HEK293T (cell line): ENCODE data around the gene SLC15A1.

Experiments used
- CTCF ChIA-PET: fragments of 350-600 bp; formaldehyde crosslinking; extraction: SDS; loops from one replicate; lab custom pipeline; 2021; ENCODE audit warnings: antibody characterized with exemption, inconsistent platforms; lab: Yijun Ruan, JAX
- POLR2A ChIA-PET: fragments of 350-600 bp; formaldehyde crosslinking; extraction: SDS; loops from one replicate; lab custom pipeline; 2020; ENCODE audit warnings: antibody characterized with exemption, inconsistent platforms; lab: Yijun Ruan, JAX
- DNase-seq: peaks from one replicate; pipeline ENCODE4 v3.0.0; 2012; ENCODE audit warnings: mixed read lengths; ENCODE audit errors: extremely low spot score
- ARNT ChIP-seq: fragments of 450-650 bp; IDR thresholded peaks from 2 replicates; pipeline ENCODE4 v1.6.1; 2017; ENCODE audit warnings: mild to moderate bottlenecking
- BHLHE40 ChIP-seq: fragments of 450-650 bp; IDR thresholded peaks from 2 replicates; pipeline ENCODE4 v1.6.1; 2016; ENCODE audit warnings: mild to moderate bottlenecking, moderate library complexity, borderline replicate concordance
- CTBP1 ChIP-seq: fragments of 450-650 bp; IDR thresholded peaks from 2 replicates; pipeline ENCODE4 v1.6.1; 2016; ENCODE audit warnings: borderline replicate concordance
- ELF4 ChIP-seq: fragments of 450-650 bp; IDR thresholded peaks from 2 replicates; pipeline ENCODE4 v1.6.1; 2017; ENCODE audit warnings: antibody characterized with exemption
- FOXA1 ChIP-seq: fragments of 450-650 bp; IDR thresholded peaks from 2 replicates; pipeline ENCODE4 v1.6.1; 2016; ENCODE audit warnings: mild to moderate bottlenecking
- FOXK2 ChIP-seq: fragments of 450-650 bp; IDR thresholded peaks from 2 replicates; pipeline ENCODE4 v1.6.1; 2016; ENCODE audit warnings: mild to moderate bottlenecking
- FOXM1 ChIP-seq: fragments of 450-650 bp; IDR thresholded peaks from 2 replicates; pipeline ENCODE4 v1.6.1; 2017; ENCODE audit warnings: mild to moderate bottlenecking, borderline replicate concordance
- HDGF ChIP-seq: fragments of 450-650 bp; IDR thresholded peaks from 2 replicates; pipeline ENCODE4 v1.6.1; 2017; ENCODE audit warnings: antibody characterized with exemption, borderline replicate concordance
- L3MBTL2 ChIP-seq: fragments of 450-650 bp; conservative IDR thresholded peaks from 2 replicates; pipeline ENCODE4 v1.6.1; 2016; ENCODE audit warnings: mild to moderate bottlenecking
- LEF1 ChIP-seq: fragments of 450-650 bp; IDR thresholded peaks from 2 replicates; pipeline ENCODE4 v1.6.1; 2017; ENCODE audit warnings: mild to moderate bottlenecking, borderline replicate concordance
- NFRKB ChIP-seq: fragments of 450-650 bp; IDR thresholded peaks from 2 replicates; pipeline ENCODE4 v1.6.1; 2016; ENCODE audit warnings: mild to moderate bottlenecking, moderate library complexity
- SP1 ChIP-seq: fragments of 450-650 bp; IDR thresholded peaks from 2 replicates; pipeline ENCODE4 v1.6.1; 2017
- SUZ12 ChIP-seq: fragments of 450-650 bp; IDR thresholded peaks from 2 replicates; pipeline ENCODE4 v1.6.1; 2016; ENCODE audit warnings: mild to moderate bottlenecking
- TARDBP ChIP-seq: fragments of 450-650 bp; IDR thresholded peaks from 2 replicates; pipeline ENCODE4 v1.6.1; 2016
- ZNF384 ChIP-seq: fragments of 450-650 bp; IDR thresholded peaks from 2 replicates; pipeline ENCODE4 v1.6.1; 2016
- TF ChIP-seq, protein P1 (sequence below): fragments of 450-650 bp; IDR thresholded peaks from 2 replicates; pipeline ENCODE4 v1.6.1; 2016

SLC15A1 gene

DNA sequence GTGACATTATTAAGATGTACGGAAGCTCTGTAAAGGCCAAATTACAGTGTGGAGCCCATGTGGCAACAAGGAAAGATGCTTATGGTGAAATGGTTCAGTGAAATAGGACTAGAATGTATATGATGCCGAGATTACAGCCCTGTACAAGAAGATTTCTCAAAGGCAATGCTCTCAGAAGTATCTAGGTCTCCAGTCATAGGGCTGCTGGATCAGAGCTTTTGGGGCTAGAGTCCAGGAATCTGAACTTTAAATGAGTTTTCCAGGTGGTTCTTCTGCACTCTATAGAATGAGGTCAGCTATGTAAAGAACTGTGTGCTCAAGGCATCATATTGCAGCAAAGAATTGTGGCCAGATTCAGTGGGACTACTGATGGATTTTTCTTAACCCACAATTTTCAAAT, 100.2 kb downstream of the SLC15A1 start:
- CTCF ChIA-PET = interaction anchor here (1.1 to 2.1 kb wide), 3 partner anchors 81 to 207 kb away, joined by 3 to 15 read pairs (median 4); no protein-coding TSS in a partner anchor
- POLR2A ChIA-PET = no interaction called here
- no peak for TF ChIP-seq BHLHE40
- no peak for TF ChIP-seq CTBP1
- TF ChIP-seq ARNT = no peak
- TF ChIP-seq SUZ12 = no peak
- TF ChIP-seq TARDBP = no peak
- no peak for TF ChIP-seq FOXA1
- DNase-seq = no peak

DNA sequence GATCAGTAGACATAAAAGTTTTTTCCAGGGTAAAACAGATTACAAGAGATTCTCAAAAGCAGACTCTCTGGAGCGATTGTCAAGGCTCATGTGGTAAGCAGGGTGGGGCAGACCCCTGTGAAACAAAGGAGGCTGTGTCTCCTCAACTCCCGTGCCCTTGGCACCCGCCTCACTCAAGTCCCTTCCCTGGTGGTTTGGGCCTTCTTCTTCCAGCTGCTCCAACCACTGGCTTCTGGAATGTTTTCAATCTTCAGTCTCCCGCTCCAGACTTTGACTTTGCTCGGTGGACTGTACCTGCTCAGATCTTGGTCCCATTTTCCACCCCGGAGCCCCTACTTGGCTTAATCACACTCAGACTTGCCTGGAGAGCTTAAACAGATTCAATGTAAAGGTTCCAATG, 100.7 kb downstream of the SLC15A1 start:
- ChIA-PET CTCF (interaction anchor here (1.1 to 2.1 kb wide), 2 partner anchors 169 to 206 kb away, joined by 3 to 15 read pairs; no protein-coding TSS in a partner anchor), POLR2A (no interaction called here)
- TF ChIP-seq CTBP1 (no peak), LEF1 (no peak), ARNT (no peak), ELF4 (no peak), TARDBP (no peak), FOXM1 (no peak), HDGF (no peak), SUZ12 (no peak), BHLHE40 (no peak), NFRKB (no peak), ZNF384 (no peak), SP1 (no peak), FOXA1 (no peak), FOXK2 (no peak), L3MBTL2 (no peak)
- TF ChIP-seq, protein P1, sequence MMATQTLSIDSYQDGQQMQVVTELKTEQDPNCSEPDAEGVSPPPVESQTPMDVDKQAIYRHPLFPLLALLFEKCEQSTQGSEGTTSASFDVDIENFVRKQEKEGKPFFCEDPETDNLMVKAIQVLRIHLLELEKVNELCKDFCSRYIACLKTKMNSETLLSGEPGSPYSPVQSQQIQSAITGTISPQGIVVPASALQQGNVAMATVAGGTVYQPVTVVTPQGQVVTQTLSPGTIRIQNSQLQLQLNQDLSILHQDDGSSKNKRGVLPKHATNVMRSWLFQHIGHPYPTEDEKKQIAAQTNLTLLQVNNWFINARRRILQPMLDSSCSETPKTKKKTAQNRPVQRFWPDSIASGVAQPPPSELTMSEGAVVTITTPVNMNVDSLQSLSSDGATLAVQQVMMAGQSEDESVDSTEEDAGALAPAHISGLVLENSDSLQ = no peak
- no peak for DNase-seq

DNA sequence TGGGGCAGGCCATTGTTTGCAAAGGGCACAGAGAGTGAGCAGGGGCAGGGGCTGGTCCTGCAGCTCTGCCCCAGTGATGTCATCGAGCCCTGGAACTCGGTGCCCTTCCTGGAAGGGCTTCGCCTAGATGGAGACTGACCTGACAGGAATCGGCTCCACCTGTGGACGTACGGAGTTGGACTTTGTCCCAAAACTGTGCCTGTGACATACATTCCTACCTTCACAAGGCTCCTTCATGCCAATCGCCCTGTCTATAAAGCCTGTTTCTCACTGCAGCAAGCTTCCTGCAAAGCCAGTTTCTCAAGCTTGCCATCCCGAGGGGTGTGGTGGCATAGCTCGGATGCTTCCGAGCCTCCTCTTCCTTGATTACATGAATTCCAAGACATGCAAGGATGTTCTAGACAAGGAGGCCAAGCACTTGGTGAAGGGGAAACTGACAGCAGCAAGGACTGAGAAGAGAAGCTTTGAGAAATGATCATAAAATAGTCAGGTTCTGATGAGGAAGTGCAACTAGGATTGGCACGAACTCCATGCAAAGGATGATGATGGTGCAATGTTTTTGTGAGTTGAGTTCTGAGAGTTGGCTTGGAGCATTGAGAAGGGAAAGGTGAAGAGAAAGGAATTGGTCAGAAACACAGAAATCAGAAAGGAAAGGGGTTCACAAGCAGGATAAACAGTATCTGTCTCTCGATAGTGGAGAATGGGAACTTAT, 101.9 kb downstream of the SLC15A1 start:
- no peak for DNase-seq

DNA sequence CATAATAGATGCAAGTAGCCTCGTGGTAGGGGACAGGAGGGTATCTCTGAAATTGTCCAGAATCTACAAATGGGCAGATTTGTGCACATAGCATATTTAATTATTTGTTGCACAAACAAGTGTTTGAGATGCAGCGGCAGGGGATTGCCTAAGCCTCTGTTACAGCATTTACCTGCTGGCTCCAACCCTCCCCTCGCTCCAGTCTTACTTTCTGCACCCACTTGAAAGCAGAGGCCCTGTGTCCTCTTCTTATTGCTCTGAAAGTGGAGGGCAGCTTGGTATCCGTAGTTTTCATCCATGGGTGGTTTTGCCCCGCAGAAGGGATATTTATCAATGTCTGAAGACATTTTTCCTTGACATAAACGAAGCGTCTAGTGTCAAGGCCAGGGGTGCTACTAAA, 102.6 kb downstream of the SLC15A1 start:
- TF ChIP-seq L3MBTL2 (no peak), FOXM1 (no peak), FOXA1 (no peak), LEF1 (no peak), BHLHE40 (no peak), NFRKB (no peak), ELF4 (no peak), ARNT (no peak), CTBP1 (no peak), TARDBP (no peak), HDGF (no peak), ZNF384 (no peak), SP1 (no peak), SUZ12 (no peak), FOXK2 (no peak)
- TF ChIP-seq, protein P1 = no peak
- DNase-seq = no peak
- ChIA-PET CTCF (no interaction called here), POLR2A (no interaction called here)

More for the DNA sequence above, 101.9 kb downstream of the SLC15A1 start:
- POLR2A ChIA-PET = no interaction called here
- CTCF ChIA-PET = interaction anchor here (0.8 kb wide), 1 partner anchor 15 kb away, joined by 6 read pairs; no protein-coding TSS in a partner anchor
- TF ChIP-seq FOXK2 (no peak), HDGF (no peak)

DNA sequence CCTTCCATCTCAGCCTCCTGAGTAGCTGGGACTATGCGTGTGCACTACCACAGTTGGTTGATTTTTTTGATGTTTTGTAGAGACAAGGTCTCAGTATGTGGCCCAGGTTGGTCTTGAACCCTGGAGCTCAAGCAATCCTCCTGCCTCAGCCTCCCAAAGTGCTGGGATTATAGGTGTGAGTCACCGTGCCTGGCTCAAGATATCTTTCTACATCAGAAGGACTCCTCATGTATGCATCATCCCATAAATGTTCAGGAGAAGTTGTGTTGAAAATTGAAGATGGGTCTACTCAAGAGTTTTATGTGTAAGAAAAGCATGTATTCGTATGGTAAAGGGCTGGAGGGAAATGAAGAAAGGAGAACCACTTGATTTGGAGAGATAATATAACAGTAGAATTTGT, 103.8 kb downstream of the SLC15A1 start:
- no peak for DNase-seq
- ChIA-PET CTCF (no interaction called here), POLR2A (no interaction called here)
- TF ChIP-seq LEF1 (no peak), FOXM1 (no peak), ZNF384 (no peak), HDGF (no peak), CTBP1 (no peak), TARDBP (no peak), NFRKB (no peak), ELF4 (no peak), FOXA1 (no peak), FOXK2 (no peak), BHLHE40 (no peak), L3MBTL2 (no peak), ARNT (no peak), SUZ12 (no peak), SP1 (no peak)
- TF ChIP-seq, protein P1 = no peak

DNA sequence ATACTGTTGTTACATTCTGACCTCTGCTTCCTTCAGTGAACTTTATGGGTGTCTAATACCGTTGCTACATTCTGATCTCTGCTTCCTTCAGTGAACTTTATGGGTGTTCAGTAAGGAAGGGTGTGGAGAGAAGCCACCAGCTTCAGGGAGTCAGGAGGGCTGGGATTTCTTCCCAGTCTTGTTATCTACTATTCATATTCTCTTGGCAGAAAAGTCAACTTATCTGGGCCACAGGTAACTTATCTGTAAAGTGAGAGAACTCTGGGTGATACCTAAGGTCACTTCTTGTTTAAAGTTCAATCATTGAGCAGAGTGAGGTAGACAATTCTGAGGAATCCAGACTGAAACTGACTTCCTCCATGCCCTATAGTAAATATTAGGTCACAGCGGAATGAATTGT, 104.3 kb downstream of the SLC15A1 start:
- ChIA-PET CTCF (no interaction called here), POLR2A (no interaction called here)
- no peak for DNase-seq
- TF ChIP-seq L3MBTL2 (no peak), SUZ12 (no peak), HDGF (no peak), CTBP1 (no peak), FOXM1 (no peak), TARDBP (no peak), ARNT (no peak), LEF1 (no peak)
- TF ChIP-seq, protein P1 = no peak
